Measurements from ENCODE around the gene MLN.
"Not testable (repeated sequence)": the region's sequence is repeated elsewhere in the genome, so short reads cannot be mapped to it uniquely, and the experiment has no call there.

MLN gene

GRCh38 chr6:33834401-33835392, 30.9 kb upstream of the MLN start:
- no peak for DNase-seq

- no peak for DNase-seq
These were observed 29.8 kb upstream of the MLN start for GRCh38 chr6:33833599-33833998.

DNA sequence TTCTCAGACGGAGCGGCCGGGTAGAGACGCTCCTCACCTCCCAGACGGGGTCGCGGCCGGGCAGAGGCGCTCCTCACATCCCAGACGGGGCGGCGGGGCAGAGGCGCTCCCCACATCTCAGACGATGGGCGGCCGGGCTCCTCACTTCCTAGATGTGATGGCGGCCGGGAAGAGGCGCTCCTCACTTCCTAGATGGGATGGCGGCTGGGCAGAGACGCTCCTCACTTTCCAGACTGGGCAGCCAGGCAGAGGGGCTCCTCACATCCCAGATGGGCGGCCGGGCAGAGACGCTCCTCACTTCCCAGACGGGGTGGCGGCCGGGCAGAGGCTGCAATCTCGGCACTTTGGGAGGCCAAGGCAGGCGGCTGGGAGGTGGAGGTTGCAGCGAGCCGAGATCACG, 29.0 kb upstream of the MLN start:
- not testable (repeated sequence) for DNase-seq

DNA sequence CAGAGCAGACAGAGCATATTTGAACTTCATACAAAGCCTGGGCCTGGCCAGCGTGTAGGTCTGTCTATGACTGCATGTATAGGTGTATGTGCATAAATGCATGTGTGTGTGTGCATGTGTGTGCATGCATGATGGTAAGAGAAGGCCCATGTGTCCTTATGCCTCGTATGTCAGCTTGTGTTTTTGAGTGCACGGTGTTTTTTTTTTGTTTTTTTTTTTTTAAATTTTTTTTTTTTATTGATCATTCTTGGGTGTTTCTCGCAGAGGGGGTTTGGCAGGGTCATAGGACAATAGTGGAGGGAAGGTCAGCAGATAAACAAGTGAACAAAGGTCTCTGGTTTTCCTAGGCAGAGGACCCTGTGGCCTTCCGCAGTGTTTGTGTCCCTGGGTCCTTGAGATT, 27.9 kb upstream of the MLN start:
- DNase-seq, result not testable (repeated sequence)

DNA sequence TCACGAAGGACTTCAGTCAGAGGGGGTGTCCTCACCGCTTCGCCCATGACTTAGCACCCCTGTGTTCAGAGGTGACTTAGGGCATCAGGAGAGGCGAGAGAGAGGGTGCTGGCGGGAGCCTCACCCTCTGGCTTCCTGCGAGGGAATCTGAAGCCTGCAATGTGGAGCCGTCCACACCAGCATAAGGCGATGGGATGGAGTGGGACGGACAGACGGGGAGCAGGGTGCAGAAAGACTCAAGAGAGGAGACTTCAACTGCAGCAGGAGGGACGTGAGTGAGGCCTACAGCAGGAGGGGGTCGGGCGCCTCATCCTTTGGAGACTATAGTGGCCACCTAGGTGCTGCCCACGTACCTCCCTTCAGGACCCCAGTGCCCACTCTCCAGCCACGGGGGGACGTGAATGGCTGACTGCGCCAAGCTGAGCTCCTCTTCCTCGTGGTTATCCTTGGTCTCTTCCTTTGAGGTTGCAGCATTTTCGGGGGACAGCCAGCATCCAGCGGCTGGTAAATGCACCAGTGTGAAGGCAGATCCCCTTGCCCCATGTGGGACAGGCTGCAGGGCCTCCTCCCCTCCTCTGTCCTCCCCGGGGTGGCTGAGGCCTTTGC, 26.9 kb upstream of the MLN start:
- no peak for DNase-seq

- DNase-seq, result no peak
These were observed 25.2 kb upstream of the MLN start for GRCh38 chr6:33828764-33829731.

- no peak for DNase-seq
These were observed 24.6 kb upstream of the MLN start for GRCh38 chr6:33828452-33828763.

- DNase-seq, result no peak
These were observed 24.0 kb upstream of the MLN start for GRCh38 chr6:33827546-33828451.

- DNase-seq, result no peak
These were observed 22.7 kb upstream of the MLN start for GRCh38 chr6:33826537-33826936.

- DNase-seq, result no peak
These were observed 20.8 kb upstream of the MLN start for GRCh38 chr6:33824461-33825154.

DNA sequence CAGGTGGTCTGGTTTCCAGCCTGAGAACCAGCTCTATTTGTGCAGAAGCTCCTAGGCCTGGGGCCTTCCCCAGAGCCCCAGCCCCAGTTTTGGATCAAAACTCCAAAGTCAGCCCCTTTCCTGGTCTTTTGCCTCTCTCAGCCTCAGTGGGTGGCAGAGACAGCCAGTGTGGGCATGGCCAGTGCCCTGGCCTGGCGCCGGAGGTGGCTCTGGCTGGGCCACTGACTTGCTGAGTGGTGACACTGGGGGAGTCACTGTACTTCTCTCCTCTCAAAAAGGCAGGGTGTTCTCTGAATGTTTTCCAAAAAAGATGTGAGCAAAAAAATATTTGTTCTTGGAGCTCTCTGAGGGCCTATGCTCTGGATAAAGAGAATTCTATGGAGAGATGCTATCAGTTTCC, 20.0 kb upstream of the MLN start:
- DNase-seq, result no peak

DNA sequence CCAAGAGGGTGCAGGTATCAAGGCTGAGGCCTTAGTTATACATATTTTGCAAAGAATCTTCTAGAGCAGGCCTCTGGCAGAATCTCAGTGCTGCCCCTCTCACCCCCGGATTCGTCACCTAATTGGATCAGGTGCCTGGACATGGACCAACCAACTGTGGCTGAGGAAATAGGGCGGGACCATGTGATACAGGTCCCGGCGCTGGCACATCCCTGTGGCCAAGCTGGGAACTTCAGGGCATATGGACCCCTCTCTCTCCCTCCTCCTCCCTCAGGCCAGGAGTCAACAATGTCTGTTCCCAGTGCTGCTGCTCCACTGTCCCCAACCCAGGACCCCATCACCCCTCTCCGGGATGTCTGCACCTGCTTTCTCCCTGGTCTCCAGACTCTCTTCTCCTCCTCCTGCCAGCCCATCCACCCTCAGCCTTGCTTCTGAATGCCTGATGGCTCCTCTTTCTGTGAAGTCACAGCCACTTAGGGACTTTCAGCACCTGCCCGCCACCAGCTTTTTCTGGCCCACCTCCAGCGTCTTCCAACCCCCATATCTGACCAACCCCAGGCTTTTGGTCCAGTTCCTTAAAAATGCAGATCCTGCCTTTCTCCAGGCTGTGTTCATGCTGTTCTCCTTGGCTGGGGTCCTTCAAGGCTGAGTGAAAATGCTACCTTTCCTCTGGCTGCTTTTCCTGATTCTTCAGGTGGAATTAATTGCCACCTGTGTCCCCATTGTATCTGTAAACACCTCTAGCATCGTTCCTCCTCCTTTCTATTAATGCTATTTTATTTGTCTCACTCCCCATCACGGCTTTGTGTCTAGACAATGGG, 19.0 kb upstream of the MLN start:
- no peak for DNase-seq

DNA sequence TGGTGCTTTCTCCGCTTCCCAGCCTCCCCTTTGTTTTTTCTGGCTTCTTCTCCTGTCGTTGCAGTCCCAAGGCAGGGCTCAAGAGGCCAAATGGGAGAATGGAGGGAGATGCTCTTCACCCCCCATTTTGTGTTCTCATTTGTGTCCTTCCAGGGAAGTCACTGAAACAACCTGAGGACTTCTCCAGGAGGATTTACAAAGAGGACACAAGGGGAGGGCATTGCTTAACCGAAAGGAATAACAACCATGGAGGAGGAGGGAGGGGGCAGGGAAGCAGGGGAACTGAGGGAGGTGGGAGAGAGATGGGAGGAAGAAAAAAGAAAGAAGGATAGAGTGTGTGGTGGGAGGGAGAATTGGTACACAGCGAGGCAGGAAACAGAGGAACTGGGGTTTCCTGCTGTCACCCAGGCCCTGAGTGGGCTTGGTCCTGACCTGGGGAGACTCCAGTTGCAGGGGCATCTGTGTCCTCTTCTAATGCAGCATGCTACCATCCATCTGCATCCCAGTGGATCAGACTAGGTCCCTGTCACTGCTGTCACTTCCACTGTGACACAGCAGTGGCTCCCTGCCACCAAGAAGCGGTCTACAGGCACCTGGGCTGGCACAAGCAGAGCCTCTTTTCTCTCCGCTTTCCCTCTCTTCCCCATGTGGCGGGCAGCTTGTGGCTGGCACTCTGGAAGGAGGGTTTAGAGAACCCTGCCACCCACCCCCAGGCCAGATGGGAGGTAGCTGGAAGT, 17.1 kb upstream of the MLN start:
- no peak for DNase-seq

DNA sequence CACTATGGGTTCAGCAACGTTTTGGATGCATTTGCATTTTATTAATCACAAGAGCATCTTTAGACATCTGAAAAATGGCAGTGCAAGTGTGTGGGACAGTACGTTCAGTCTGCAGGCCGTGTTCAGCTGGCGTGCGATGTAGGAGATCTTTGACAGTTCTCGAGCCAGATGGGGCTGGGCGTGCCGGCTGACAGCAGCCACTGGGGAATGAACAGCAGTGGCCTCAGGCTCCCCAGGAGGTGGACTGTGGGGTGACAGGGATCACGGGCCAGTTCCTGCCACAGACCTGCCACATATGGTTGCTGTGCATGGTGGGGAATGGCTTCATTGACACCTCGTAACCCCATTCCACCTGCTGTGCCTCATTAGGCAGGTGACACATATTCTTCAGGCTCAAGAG, 16.4 kb upstream of the MLN start:
- no peak for DNase-seq

DNA sequence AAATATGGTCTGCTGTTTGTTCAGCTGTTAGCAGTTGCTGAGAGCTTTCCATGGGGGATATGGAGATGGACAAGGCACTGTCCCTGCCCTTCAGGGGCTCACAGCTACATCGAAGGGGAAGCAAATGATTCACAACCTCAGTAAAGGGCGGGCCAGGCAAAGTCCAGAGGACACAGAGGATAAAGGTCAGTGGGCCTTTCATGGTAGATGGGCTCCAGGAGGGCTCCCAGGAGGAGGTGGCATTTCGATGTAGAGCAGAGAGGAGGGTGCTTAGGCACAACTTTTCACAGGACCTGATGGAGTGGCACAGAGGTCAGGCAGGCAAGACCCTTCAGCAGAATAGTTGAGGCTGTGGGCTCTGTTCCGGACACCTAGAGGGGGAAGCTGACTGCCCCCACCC, 15.2 kb upstream of the MLN start:
- DNase-seq, result no peak

- DNase-seq, result no peak
These were observed 14.5 kb upstream of the MLN start for GRCh38 chr6:33818293-33818692.

GRCh38 chr6:33817489-33817888, 13.7 kb upstream of the MLN start:
- DNase-seq, result no peak

DNA sequence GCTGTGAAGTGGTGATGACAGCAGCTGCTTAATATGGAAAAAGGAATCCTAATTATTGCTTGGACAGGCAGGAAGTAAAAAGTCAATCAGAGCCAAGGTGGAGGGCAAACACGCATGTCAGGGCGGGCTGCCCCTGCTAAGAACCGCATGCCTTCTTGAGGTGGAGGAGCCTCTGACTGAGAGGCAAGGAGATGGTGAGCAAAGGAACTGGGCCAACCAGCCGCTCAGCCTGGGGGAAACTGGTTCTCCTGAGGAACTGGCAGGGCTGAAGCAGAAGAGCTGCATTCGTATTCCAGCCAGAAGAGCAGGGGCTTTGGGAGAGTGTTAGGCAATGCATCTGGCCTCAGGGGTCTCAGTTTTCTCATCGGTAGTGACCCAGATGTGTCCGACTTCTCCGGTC, 13.1 kb upstream of the MLN start:
- DNase-seq, result no peak

DNA sequence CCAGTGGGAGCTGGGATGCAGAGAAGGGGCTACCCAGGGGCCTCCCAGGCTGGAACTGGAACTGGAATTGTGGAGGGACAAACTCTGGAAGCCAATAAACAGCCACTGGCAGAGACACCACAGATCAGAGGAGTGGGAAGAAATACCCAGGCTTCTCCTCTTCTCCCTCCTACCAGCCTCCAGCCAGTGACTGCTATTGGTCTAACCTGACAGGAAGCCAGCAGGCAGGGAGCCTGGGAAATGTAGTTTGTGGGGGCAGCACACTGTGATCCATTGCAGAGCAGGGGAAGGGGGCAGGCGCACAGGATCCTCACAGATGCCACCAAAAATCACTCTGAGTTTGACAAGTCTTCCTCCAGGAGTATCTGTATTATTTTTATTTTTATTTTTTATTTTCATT, 12.1 kb upstream of the MLN start:
- peak; percentile 13 for DNase-seq

Measured in midbrain (tissue), 1 donor.